Superior temporal gyrus (tissue), 1 donor: ENCODE results near the gene TVP23C.
A peak's percentile ranks its signal among the peaks of the same experiment; 100 is the strongest.
"Not testable (repeated sequence)": the region's sequence is repeated elsewhere in the genome, so short reads cannot be mapped to it uniquely, and the experiment has no call there.

Source experiments
- DNase-seq: peaks from one replicate; pipeline ENCODE4 v3.0.0-alpha.2; 2016; ENCODE audit errors: extremely low spot score

TVP23C gene

DNA sequence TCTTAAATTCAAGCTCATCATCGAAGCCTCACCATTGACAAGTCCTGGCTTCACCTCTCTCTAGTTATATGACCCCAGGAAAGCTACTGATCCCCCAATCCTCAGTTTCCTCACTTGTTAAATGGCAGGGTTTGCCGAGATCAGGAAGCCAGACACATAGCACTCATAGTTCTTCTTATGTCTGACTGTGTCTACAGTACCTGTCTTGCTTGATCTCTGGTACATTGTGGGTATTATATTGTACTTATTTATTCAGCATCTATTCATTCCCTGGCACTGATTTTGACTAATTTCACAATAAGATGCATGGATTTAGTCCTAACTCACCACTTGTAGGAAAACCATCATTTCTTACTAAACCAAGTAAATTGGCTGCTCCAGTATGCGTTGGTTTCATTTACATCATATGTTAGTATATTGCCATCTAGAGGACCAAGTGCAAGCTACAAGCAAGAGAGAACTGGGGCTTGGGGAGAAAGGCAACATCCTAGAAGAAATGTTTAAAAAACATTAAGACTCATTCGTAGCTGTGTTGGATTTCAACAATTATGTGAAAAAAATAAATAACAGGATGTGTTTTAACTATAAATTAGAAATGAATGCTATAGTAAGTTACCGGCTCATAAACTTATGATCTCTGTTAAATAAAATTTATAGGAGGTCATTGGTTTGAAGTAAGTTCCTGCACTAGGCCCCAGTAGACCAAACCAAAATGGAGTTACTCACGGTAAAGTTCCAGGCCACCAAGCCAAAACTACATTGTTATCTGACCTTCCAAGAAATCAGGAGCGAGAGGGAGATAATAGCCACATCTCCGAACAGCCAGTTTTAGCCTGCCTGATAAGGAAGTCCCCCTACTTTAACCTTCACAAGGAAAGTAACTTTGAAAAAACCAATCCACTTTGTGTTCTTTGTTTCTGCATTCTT lies 36.7 kb downstream of the TVP23C start:
- DNase-seq, result peak; percentile 89

DNA sequence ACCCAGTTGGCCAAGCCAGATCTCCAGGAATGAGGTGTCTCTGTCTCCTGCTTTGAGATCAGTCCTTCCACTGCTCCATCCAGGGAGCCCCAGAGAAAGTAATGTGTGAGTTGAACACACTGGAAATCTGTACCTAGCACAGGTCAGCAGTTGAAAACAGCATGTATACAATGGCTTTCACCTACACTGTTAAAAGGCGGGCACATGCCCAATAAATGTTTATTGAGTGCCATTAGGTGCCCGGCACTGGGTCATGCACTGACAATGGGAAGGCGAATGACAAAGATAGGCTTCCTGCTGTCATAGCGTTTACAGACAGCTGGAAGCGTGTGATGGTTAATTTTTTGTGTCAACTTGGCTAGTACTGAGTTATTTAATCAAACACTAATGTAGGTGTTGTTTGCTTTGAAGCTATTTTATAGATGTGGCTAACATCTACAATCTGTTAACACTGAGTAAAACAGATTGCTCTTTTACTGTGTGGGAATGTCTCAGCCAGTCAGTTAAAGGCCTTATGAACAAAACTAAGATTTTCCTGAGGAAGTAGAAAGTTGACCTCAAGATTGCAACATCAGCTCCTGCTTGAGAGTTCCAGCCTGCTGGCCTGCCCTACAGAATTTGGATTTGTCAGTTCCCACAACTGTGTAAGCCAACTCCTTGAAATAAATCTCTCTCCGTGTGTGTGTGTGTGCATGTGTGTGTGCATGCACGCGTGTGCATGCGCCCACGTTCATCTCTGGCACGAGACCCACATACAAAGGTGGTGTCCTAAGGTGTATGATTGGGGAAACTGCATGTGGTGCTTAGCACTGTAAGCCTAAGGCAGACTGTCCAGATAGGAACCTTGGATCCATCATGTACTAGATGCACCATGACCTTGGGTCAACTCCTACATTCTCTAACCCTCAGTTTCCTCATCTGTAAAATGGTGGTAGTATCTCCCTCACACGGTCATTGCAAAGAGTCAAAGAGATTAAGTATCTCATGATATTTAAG lies 38.0 kb downstream of the TVP23C start:
- DNase-seq, result not testable (repeated sequence)

DNA sequence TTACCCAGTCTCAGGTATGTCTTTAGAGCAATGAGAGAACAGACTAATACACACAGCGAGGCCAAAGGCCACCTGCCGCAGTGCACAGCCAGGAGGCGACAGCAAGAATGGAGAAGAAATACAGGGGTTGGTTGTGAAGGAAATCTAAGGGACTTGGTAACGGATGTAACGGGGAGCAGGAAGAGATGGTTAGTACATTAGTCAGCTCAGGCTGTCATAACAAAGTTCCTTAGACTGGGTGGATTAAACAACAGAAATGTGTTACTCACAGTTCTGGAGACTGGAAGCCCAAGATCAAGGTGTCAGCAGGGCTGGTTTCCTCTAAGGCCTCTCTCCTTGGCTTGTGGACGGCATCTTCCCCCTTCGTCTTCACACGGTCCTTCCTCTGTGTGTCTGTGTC lies 47.1 kb downstream of the TVP23C start:
- DNase-seq, result no peak

DNA sequence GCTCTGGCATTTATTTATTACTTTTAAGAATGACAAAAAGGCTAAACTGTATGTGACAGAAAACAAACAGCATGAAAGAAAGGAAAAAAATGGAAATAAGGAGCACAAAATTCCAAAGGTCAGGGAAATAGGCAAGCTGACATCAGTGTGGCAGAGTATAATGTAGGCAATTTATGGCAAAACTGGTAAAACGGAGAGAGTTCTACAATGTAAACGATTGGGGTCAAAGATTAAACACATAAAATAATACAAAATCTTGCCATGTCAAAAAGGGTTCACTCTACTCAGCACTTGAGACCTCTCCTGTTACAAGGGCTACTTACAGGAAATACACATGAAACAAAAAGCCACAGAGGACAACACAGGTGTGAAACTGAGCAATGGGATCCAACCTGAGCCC lies 48.8 kb downstream of the TVP23C start:
- no peak for DNase-seq

DNA sequence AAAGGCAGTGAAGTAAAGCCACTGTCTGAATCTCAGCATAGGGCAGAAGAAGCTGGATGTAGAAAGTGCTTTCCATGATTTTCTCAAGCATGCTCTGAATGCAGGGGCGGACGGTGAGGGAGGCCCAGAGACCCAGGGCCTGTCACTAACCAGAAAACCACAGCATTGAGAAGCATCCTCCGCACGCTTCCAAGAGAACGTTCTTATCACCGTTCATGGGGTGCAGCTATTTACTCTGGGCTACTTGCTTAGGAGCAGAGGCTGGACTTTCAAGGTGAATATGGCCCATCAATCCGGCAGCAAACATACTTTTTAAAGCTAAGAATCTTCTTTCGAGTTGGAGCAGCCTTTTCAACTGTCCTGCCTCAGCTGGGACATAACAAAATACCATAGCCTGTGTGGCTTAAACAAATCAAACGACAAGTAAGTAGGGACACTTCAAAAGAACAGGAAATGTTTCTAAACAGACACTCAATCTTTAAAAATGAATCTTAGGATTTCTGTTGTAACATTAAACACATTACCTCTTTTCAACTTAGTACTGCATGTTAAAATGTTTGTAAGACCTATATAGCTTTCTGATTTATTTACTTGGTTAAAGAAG lies 49.3 kb downstream of the TVP23C start:
- DNase-seq, result peak; percentile 65

DNA sequence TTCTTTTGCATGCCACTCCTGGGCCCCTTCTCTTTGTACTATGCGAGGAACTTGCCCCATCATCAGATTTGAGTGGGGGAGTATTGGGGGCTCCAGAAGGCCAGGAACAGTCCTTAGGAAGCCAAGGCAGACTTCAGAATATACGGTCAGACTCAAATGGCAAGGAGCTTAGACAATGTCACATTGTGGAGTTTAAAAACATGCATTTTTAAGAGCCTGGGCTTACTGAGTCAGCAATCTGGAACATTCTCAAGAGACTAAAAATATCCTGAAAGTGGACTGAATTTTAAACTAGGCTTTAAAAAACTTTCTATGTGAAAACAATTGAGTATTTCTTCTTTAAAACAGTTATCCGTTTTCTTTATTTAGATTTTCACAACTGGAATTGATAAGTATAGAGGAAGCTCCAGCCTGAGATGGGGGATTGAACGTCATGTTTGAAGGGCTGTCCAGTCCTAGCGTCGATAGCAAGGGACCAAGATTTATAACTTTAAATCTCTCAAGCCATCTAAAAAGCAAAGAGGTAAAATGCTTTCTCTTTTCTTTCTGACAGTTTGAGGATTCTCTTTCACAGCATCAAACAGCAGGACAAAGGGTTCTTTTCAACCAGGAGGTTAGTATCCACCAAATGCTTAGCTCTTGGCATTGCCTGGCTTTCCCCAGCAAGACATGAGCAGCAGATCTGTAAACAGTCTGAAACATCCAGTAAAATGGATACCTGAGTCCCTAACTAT lies 50.1 kb downstream of the TVP23C start:
- peak; percentile 86 for DNase-seq

DNA sequence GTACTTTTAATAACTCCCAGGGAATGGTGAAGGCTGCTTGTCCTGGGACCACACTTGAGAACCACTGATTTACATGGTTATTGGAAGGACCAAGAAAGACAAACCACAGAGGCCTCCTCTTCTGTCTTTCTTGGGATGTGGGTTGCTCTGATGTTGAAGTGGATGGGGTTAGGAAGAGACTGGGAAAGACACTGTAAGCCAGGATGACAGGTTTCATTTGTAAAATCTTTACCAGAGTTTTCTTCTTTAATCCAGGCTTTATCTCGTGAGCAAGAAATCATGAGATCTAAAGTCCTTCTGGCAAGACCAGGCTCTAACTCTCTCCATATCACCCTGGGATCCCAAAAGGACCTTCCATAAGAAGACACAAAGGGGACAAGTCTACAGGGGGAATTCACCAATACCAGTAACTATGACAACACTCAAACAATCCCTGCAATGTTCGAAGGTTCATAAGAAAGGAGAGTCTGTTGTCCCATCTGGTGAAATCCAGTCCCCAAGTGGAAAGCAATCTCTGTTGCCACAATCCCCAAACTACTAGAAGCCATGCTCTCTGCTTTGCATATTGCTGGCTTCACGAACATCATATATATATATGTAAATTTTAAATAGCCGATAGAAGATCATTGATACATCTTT lies 51.1 kb downstream of the TVP23C start:
- peak; percentile 50 for DNase-seq

DNA sequence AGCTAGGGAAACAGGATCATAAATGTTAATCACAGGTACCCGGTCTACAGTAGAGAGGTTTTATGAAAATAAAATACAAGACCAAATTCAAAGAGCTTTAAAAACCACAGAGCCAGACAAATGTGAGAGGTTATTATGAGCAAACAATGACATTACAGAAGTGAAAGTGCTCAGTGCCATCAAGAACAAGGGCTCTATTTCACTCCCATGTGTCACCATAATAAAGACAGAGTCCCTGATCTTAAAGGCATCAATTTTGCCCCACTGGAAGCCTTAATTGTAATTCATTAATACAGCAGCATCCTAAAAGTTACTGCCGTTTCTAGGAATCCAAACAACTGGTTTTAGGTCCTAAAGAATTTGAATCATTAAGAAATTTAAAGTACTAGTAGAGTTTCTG lies 52.1 kb downstream of the TVP23C start:
- DNase-seq, result peak; percentile 67

DNA sequence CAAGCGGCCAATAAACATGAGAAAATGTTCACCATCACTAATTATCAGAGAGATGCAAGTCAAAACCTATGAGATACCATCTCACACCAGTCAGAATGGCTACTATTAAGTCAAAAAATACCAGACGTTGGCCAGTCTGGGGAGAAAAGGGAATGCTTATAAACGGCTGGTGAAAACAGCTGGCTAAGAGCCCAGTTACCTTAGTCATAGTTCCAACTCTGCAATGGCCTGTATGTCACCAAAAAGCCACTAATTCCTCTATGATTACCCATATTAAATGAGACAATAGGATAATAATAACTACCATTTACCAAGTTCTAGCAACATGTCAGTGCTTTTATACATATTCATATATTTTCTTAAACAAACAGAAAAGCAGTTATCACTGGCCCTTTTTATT lies 52.9 kb downstream of the TVP23C start:
- no peak for DNase-seq

DNA sequence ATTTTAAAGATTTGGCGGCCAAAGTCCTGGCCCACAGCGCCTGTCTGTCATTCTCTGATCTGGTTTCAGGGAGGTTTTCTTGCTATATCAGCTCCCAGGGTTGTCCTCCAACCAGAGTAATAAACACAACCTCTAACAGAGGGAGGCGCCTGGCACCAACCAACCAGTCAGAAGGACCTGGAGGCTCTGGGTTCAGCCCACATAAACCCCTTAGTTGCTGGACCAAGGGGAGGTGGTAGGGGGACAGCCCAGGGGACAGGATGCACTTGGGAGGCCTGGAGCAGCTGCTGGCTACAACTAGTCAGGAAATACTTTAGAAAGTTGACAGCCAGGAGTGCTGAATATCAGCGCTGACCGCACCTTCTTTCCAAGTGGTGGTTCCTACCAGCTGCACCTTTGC lies 54.2 kb downstream of the TVP23C start:
- no peak for DNase-seq

DNA sequence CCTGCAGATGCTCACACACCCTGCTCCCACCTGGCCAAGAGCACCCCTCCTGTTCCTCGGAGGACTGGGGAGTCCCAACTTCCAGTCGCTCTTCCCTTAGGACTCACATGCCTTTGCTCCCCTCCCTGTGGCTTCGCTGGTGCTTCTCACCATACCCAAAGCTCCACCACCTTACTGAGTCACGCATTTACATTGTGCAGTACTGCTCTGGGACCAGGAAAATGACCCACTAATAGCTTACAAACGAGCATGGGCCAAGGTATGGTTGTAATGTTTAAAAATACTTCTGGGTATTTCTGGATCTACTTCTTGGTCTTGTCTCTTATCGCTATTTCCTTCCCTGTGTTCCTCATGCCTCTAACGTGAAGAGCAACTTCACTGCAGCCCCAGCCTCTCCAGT lies 54.8 kb downstream of the TVP23C start:
- DNase-seq, result no peak

DNA sequence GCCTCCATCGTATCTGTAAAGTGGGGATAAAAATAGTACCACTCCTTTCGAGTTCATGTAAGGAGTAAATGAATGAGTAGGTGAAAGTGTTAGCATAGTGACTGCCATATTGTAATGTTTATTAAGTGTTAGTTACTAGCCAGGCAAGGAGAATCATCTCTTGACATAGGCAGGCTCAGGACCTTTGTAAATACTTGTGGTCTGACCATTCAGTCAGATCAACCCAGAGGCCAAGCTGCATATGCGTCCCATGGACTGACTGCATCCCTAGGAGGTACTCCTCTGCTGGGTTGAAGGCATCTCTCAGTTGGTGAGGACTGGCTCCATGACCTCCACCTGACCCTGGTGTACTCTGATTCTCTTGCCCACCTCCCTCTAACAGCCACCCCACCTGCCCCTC lies 55.4 kb downstream of the TVP23C start:
- DNase-seq, result no peak

DNA sequence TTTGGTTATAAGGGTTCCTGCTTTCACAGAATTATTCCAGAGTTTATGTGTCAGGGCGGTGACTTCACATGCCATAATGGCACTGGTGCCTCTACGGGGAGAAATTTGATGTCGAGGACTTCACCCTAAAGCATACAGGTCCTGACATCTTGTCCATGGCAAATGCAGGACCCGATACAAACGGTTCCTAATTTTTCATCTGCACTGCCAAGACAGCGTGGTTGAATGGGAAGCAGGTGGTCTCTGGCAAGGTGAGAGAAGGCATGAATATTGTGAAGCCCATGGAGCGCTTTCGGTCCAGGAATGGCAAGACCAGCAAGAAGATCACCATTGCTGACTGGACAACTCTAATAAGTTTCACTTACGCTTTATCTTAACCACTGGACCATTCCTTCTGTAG lies 56.3 kb downstream of the TVP23C start:
- no peak for DNase-seq

DNA sequence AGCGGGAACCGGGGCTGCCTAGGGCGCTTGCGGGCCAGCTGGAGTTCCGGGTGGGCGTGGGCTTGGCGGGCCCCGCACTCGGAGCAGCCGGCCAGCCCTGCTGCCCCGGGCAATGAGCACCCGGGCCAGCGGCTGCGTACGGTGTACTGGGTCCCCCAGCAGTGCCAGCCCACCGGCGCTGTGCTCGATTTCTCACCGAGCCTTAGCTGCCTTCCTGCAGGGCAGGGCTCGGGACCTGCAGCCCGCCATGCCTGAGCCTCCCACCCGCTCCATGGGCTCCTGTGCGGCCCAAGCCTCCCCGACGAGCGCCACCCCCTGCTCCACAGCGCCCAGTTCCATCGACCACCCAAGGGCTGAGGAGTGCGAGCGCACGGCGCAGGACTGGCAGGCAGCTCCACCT lies 57.6 kb downstream of the TVP23C start:
- DNase-seq, result not testable (repeated sequence)

DNA sequence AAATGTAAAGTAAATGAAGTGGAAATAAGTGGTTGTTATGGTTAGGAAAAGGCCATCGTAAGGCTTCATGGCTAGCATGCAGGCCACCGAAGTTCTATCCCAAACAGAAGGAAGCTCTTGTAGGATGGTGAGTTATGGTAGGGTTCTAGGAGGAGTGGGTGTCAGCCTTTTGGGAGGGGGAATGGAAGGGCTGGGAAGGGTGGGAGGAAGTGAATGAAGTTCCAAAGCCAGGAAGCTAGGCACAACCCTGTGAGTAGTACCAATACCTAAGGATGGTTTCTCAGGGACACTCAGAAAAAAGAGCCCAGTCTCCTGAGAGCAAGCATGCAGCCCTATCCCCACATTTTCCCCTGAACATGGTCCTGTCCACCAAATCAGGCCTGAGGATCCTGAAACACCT lies 59.6 kb downstream of the TVP23C start:
- no peak for DNase-seq

DNA sequence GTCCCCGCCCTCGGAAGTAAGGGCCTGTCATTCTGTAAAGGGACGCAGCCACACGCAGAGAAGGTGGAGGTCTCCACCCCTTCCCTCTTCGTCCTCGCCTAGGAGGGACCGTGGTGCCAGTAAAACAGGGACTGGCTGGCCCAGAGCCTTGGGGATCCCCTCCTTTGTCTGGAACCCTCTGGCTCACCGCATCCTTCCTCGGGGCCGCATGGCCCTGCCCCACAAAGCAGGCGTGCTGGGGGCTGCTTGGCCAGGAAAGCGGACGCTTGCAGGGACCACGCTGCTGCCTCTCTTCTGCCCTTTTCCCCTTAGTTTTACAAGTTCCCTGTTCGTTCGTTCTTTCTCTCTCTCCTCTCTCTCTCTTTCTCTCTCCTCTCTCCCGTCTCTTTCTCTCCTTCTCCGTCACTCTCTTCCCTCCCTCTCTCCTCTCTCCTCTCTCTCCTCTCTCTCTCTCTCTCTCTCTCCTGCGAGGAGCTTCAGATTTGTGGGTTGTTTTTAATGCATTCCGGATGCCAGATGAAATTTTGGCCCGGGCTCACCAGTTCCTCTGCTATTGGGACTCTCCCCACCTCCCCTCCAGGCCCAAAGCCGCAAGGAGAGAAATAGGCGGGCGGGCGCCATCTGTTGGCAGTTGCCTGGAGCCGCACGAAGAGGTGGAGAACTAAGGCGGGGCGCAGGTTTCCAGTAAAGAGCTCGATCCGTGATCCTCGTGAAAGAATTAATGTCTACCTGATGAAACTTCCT lies 60.7 kb downstream of the TVP23C start:
- peak; percentile 92 for DNase-seq

DNA sequence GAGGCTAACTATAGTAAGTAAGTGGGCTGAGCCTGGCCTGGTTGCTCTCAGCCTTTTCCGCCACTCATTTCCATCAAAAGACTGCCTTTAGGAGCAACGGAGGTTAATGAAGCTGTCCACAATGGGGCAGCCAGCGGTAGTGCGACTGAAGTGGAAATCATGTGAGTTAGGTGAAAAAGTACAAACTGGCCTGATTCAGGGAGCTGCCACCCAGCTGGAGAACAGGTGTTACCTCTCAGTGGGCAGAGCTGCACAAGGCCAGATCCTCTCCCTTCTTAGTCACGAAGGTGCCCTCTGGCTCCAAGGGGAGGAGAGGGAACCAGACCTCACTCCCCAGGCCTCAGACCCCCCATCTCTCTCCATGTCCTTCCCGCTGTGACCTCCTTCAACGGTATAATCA lies 61.5 kb downstream of the TVP23C start:
- no peak for DNase-seq

DNA sequence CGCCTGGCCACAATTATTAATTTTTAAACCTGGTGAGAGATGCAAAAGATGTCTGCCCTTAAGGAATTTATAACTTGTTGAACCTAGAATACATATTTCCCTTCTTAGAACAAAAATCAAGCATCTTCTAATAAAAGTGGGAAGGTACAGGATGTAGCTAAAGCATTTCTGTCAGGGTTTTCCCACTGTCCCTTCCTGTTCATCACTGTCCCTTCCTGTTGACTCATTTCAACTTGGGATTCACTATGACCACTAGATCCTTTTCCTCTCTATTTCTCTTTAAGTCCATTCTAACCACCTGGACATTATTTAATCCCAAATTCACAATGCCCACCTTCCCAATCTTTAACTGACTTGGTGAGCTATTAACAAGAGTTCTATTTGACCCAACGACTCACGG lies 62.0 kb downstream of the TVP23C start:
- no peak for DNase-seq

DNA sequence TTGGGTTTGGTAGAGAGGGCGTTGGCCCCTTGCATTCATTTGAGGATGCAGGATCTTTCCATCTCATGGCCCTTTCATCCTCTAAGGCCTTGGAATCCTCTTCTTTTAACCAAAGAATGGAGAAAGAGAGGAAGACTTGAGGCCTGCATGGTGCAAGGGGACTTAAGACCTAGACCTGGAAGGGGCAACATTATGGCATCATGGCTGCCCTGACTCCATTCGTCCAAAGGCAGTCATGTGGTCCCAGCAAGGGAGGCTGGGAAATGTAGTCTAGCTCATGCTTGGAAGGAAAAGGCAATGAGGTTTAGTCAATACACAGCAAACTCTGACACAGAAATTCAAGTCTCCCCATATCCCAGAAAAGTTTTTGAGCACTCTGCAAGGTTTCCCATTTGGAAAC lies 65.2 kb downstream of the TVP23C start:
- DNase-seq, result peak; percentile 57
